Uterus (tissue), 4 donors: ENCODE results near the gene NCAPD3. TPM values are rescaled to one million over a fixed set of nuclear protein-coding genes. Genes with fewer than 3 reads are reported as not detected.

ENCODE experiments used
- DNase-seq, 2 donors: peaks; one replicate each; pipeline ENCODE4 v3.0.0-alpha.2; 2019 to 2020
- H3K27ac ChIP-seq, 2 donors: fragments of 200-600 bp; sonication (generic); 1 replicate in 1 of 2; 2 replicates in 1 of 2; pipeline ENCODE4 v1.5.1; 2016 to 2018
- H3K27me3 ChIP-seq, 2 donors: fragments of 200-600 bp; sonication (generic); one replicate each; pipeline ENCODE4 v1.5.1; 2018 to 2019; ENCODE audit warnings: control low read depth in 1 of 2
- H3K36me3 ChIP-seq, 2 donors: fragments of 200-600 bp; sonication (generic); one replicate each; pipeline ENCODE4 v1.5.1; 2019; ENCODE audit warnings: control low read depth in 1 of 2
- H3K4me1 ChIP-seq, 2 donors: fragments of 200-600 bp; sonication (generic); one replicate each; pipeline ENCODE4 v1.5.1; 2018 to 2019; ENCODE audit warnings: control low read depth in 1 of 2
- H3K4me3 ChIP-seq, 2 donors: fragments of 200-600 bp; sonication (generic); 1 replicate in 1 of 2; 2 replicates in 1 of 2; pipeline ENCODE4 v1.5.1; 2018 to 2019; ENCODE audit warnings: mild to moderate bottlenecking in 1 of 2
- H3K9me3 ChIP-seq, 2 donors: fragments of 200-600 bp; sonication (generic); one replicate each; pipeline ENCODE4 v1.5.1; 2019; ENCODE audit warnings: control low read depth in 1 of 2
- POLR2A ChIP-seq, 2 donors: fragments of 450-650 bp; IDR thresholded peaks; one replicate each; pipeline ENCODE4 v1.6.1; 2016; ENCODE audit warnings: antibody characterized with exemption in 2 of 2, mild to moderate bottlenecking in 1 of 2, moderate library complexity in 1 of 2
- intact Hi-C: fragments of 100-400 bp; cut with DNase I; formaldehyde crosslinking; loops from one replicate; pipeline ENCODE4 v1.15.1; 2023; ENCODE audit warnings: low total_unique reads
- total RNA-seq, 4 donors: library from RNA; depleted of rRNA in 3 of 4; stranded (reverse); fragments of >200 nt in 3 of 4; gene quantifications; one replicate each; pipeline versions ENCODE4 v1.1.0 to v1.2.4, GENCODE V29; 2014 to 2023
- TF ChIP-seq, protein P1 (sequence below), 4 experiments: fragments of 200-600 bp in 2 of 4; fragments of 450-650 bp in 2 of 4; sonication (generic) in 2 of 4; IDR thresholded peaks; one replicate each; pipeline ENCODE4 v1.5.1; 2016 to 2019; ENCODE audit warnings: antibody characterized with exemption in 4 of 4, mild to moderate bottlenecking in 2 of 4, moderate library complexity in 1 of 4
- donor health status: DM: yes; HTN: yes; CAD: no.

The NCAPD3 gene
- total RNA-seq, 4 donors from 2014 or later, result 6.4 to 27.1 (median 9.9) TPM

DNA sequence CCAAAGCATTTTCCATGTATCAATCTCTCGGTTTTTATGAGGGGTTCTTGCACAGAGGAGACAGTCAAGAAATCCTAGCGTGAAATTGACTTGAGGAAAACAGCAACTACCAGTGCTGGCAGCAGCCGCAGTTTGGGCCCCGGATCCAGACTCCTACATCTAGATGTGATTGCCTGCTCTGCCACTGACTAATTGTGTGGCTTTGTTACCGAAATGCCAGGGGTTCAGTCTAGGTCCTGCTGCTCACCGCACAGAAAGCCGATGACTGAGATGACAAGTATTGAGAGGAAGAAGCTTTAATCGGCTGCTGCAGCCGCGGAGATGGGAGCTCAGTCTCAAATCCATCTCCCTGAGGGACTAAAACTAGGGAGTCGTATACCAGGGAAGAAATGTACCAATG, 44.2 kb upstream of the NCAPD3 start:
- no peak overlapping the region for H3K4me3 ChIP-seq
- no peaks in the 10 kb centered on the region for H3K36me3 ChIP-seq
- H3K27me3 ChIP-seq, result no peaks in the 10 kb centered on the region
- DNase-seq, result no peak
- TF ChIP-seq, protein P1, sequence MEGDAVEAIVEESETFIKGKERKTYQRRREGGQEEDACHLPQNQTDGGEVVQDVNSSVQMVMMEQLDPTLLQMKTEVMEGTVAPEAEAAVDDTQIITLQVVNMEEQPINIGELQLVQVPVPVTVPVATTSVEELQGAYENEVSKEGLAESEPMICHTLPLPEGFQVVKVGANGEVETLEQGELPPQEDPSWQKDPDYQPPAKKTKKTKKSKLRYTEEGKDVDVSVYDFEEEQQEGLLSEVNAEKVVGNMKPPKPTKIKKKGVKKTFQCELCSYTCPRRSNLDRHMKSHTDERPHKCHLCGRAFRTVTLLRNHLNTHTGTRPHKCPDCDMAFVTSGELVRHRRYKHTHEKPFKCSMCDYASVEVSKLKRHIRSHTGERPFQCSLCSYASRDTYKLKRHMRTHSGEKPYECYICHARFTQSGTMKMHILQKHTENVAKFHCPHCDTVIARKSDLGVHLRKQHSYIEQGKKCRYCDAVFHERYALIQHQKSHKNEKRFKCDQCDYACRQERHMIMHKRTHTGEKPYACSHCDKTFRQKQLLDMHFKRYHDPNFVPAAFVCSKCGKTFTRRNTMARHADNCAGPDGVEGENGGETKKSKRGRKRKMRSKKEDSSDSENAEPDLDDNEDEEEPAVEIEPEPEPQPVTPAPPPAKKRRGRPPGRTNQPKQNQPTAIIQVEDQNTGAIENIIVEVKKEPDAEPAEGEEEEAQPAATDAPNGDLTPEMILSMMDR (IDR thresholded peaks at IDR 0.05), result no peak
- TF ChIP-seq POLR2A (IDR thresholded peaks at IDR 0.05), result no peak
- intact Hi-C loops, result loop anchor here (10.0 kb wide), 1 partner anchor 53 kb away; no protein-coding TSS in a partner anchor
- H3K9me3 ChIP-seq, result no peaks in the 10 kb centered on the region
- no peak overlapping the region for H3K27ac ChIP-seq
- no peaks in the 10 kb centered on the region for H3K4me1 ChIP-seq

DNA sequence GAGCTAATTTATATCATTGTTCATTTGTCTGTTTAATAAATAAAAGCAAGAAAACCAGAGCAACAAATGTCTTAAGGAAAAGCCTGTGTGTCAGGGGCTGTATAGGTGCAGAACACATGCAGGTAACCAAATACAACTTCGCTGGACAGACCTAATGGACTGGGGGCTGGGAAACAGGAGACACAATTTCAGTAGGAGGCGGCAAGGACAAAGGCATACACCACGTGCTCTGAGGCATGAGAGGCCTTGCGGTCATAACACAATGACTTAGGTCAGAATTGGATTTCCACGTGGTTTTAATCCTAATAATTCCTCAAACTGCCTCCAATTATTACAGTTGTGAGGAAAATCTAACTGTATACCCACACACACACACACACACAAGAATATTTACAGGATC, 43.7 kb upstream of the NCAPD3 start:
- no peak overlapping the region for H3K4me3 ChIP-seq
- no peak overlapping the region for H3K27ac ChIP-seq
- no peaks in the 10 kb centered on the region for H3K4me1 ChIP-seq
- no peaks in the 10 kb centered on the region for H3K9me3 ChIP-seq
- no peaks in the 10 kb centered on the region for H3K27me3 ChIP-seq
- TF ChIP-seq POLR2A (IDR thresholded peaks at IDR 0.05), result no peak
- TF ChIP-seq, protein P1 (IDR thresholded peaks at IDR 0.05), result no peak
- intact Hi-C loops, result loop anchor here (10.0 kb wide), 1 partner anchor 53 kb away; no protein-coding TSS in a partner anchor
- DNase-seq, result no peak
- H3K36me3 ChIP-seq, result no peaks in the 10 kb centered on the region

DNA sequence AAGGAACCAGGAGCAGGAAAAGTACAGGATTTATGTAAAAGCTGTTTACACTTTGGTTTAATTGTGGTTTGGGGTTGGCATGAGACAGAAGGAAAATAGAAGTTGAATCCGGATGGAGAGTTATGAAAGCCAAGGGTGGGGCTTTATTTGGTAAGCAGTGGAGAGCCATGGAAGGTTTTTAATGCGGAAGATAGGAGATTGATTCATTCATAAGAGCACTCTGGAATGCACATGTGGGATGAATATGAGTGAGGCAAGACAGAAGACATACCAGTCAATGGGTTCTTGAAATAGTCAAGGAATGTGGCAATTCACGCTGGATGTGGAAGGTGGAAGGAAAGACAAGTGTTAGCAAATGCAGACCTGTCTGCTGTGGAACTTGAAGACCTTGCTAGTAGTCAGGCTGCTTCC, 43.1 kb upstream of the NCAPD3 start:
- Histone ChIP-seq H3K27ac (no peak overlapping the region), H3K9me3 (no peaks in the 10 kb centered on the region), H3K36me3 (no peaks in the 10 kb centered on the region), H3K27me3 (no peaks in the 10 kb centered on the region), H3K4me1 (no peaks in the 10 kb centered on the region), H3K4me3 (no peak overlapping the region)
- intact Hi-C loops, result loop anchor here (10.0 kb wide), 1 partner anchor 52 kb away; no protein-coding TSS in a partner anchor
- no peak for DNase-seq
- TF ChIP-seq, protein P1 (IDR thresholded peaks at IDR 0.05), result no peak
- no peak for TF ChIP-seq POLR2A (IDR thresholded peaks at IDR 0.05)

DNA sequence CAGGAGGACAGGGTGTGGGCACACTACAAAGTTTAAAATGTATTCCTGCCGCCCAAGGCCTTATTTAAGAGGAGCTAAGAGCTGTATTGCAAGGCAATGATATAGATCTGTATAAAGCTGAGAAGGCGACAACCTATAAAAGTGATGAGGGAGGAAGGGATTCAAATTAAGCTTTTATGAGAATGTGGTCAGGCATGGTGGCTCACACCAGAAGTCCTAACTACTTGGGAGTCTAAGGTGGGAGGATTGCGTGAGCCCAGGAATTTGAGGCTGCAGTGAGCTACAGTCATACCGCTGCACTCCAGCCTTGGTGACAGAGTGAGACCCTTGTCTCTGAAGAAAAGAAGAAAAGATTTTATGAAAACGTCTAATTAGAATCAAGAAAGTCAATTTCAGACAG, 42.7 kb upstream of the NCAPD3 start:
- no peaks in the 10 kb centered on the region for H3K36me3 ChIP-seq
- TF ChIP-seq, protein P1 (IDR thresholded peaks at IDR 0.05), result no peak
- no peak for TF ChIP-seq POLR2A (IDR thresholded peaks at IDR 0.05)
- H3K4me3 ChIP-seq, result no peak overlapping the region
- no peak overlapping the region for H3K27ac ChIP-seq
- no peaks in the 10 kb centered on the region for H3K4me1 ChIP-seq
- DNase-seq, result no peak
- no peaks in the 10 kb centered on the region for H3K27me3 ChIP-seq
- no peaks in the 10 kb centered on the region for H3K9me3 ChIP-seq
- intact Hi-C loops, result loop anchor here (10.0 kb wide), 1 partner anchor 52 kb away; no protein-coding TSS in a partner anchor

DNA sequence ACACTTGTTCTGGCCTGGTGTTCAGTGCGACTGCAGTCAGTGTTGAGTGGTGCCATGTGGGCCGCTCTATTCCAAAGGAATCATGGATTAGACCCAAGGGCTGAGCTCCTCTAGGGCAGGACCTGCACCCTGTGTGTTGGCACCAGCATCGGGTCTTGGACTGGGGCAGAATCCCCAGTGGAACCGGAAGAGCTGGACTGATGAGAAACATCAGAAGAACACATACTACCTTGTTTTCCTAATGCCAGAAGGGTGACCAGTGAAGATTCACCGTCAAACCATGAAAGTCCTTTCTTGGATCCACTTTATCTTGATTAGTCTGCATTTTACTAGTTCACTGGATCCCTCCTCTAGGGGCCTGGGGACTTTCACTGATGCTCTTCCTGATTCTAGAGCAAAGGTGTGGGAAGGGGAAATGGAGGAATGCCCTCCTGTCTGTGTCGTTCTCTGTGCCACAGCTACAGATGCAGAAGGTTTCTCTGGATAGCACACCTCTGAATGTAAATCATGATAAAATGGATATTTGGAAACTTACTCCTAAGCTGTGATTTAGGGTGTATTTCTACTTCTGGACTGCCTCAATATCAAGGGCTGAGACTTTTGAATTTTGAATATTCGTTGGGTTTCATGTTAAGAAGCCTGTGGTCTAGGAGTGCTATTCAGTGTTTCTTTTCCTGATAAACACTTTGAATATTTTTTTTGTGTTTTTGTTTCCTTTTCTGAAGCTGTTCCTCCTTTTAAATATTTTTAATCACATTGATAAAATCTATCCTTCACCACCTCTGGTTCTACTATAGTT, 41.4 kb upstream of the NCAPD3 start:
- DNase-seq, result no peak
- no peaks in the 10 kb centered on the region for H3K27me3 ChIP-seq
- no peaks in the 10 kb centered on the region for H3K9me3 ChIP-seq
- H3K4me1 ChIP-seq, result no peaks in the 10 kb centered on the region
- intact Hi-C loops, result loop anchor here (10.0 kb wide), 1 partner anchor 50 kb away; no protein-coding TSS in a partner anchor
- no peak overlapping the region for H3K4me3 ChIP-seq
- H3K36me3 ChIP-seq, result no peaks in the 10 kb centered on the region
- H3K27ac ChIP-seq, result no peak overlapping the region
- no peak for TF ChIP-seq POLR2A (IDR thresholded peaks at IDR 0.05)
- TF ChIP-seq, protein P1 (IDR thresholded peaks at IDR 0.05), result no peak
